ENCODE measurements around the gene WBP2NL. TPM values are rescaled to one million over a fixed set of nuclear protein-coding genes. Genes with fewer than 3 reads are reported as not detected.
A peak's percentile ranks its signal among the peaks of the same experiment; 100 is the strongest.

WBP2NL gene
- polyA plus RNA-seq, 1 donor from 2014 or later: 1.3 TPM

DNA sequence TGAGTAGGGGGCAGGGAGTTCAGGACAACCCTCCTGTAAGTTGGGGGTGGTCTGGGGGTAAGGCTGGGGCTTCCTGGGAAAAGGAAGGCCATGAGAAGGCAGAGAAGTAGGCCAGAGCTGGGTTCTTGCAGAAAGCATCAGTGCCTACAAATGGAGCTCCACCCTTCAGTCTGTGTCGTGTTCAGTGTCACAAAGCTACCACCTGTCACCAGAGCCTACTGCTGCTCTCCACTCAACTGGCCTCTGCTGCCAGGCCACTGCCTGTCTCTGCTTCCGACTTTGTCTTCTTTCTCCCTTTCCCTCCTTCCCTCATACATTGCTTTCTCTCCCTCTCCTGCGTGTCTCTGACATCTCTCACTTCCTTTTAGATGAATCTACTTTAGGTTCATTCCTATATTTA, 3.4 kb upstream of the WBP2NL start:
- H3K9me3 Mint-ChIP-seq: peaks cover 0 to 2% (median 0%) of the 10 kb centered on the region in 3 donors
- H3K27ac Mint-ChIP-seq: peak overlapping the region in 1 of 3 donors; percentile 47
- peaks cover 4 to 13% (median 12%) of the 10 kb centered on the region in 3 donors for H3K4me1 Mint-ChIP-seq
- peak overlapping the region in 2 of 4 donors; percentile 24 to 54 for H3K4me3 Mint-ChIP-seq
- H3K36me3 Mint-ChIP-seq: peaks cover 2% of the 10 kb centered on the region
- H3K27me3 Mint-ChIP-seq: peaks cover 2% of the 10 kb centered on the region

DNA sequence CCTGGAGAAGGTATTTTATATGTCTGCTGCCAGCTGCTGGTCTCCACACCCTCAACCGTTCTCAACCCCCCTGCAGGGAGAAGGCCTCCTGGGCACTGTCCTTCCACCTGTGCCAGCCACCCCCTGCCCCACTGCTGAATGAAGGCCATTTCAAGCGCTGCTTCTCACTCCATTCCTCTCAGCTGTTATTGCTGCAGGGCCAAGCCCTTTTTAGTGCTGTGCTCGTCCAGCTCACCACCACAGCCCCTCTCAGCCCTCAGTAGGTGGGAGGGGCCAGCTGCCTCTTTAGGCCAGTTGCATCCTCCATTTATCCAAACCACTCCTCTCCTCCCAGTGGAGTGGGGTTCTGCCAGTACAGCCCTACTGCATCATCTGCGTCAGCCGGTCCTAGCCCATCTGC, 1.8 kb upstream of the WBP2NL start:
- peaks cover 2% of the 10 kb centered on the region for H3K27me3 Mint-ChIP-seq
- H3K27ac Mint-ChIP-seq: peak overlapping the region in 1 of 3 donors; percentile 14
- peak overlapping the region in 1 of 4 donors; percentile 24 for H3K4me3 Mint-ChIP-seq
- H3K4me1 Mint-ChIP-seq: peaks cover 4 to 15% (median 13%) of the 10 kb centered on the region in 3 donors
- peaks cover 2% of the 10 kb centered on the region for H3K36me3 Mint-ChIP-seq
- H3K9me3 Mint-ChIP-seq: peaks cover 0 to 2% (median 0%) of the 10 kb centered on the region in 3 donors

GRCh38 chr22:42000466-42000865, 1.9 kb downstream of the WBP2NL start:
- peaks cover 4 to 16% (median 13%) of the 10 kb centered on the region in 3 donors for H3K4me1 Mint-ChIP-seq
- peak overlapping the region in 1 of 3 donors; percentile 59 for H3K27ac Mint-ChIP-seq
- H3K36me3 Mint-ChIP-seq: peaks cover 2% of the 10 kb centered on the region
- peaks cover 0 to 2% (median 1%) of the 10 kb centered on the region in 3 donors for H3K9me3 Mint-ChIP-seq
- peak overlapping the region in 2 of 4 donors; percentile 85 to 88 for H3K4me3 Mint-ChIP-seq
- H3K27me3 Mint-ChIP-seq: peaks cover 2% of the 10 kb centered on the region

- no peak overlapping the region for H3K27ac Mint-ChIP-seq
- peaks cover 2 to 5% (median 3%) of the 10 kb centered on the region in 3 donors for H3K9me3 Mint-ChIP-seq
- H3K27me3 Mint-ChIP-seq: peaks cover 2% of the 10 kb centered on the region
- H3K4me3 Mint-ChIP-seq: peak overlapping the region in 2 of 4 donors; percentile 25 to 64
- H3K36me3 Mint-ChIP-seq: peaks cover 2% of the 10 kb centered on the region
- peaks cover 4 to 16% (median 13%) of the 10 kb centered on the region in 3 donors for H3K4me1 Mint-ChIP-seq
Observed at GRCh38 chr22:42001121-42001520, 2.5 kb downstream of the WBP2NL start.

DNA sequence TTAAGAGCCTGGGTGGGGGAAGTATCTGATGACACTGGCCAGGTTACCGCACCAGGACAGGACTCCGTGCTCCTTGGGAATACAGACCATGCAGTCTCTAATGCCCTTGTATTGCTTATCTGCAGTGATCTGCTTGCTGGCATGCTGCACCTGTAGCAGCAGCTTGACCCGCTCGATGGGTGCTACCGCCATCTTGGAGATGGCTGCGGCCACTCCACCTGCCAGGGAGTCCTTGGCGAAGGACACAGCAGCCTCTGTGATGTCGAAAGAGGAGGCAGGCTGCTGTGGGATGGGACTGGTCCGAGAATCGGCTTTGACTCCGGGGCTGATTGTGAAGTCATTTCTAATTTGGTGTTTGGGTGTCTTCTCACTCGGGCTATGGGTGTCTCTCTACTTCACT, 3.1 kb downstream of the WBP2NL start:
- Mint-ChIP-seq H3K4me3 (no peak overlapping the region), H3K9me3 (peaks cover 2 to 5% (median 3%) of the 10 kb centered on the region in 3 donors), H3K4me1 (peaks cover 4 to 16% (median 13%) of the 10 kb centered on the region in 3 donors), H3K36me3 (peaks cover 2% of the 10 kb centered on the region), H3K27me3 (peaks cover 2% of the 10 kb centered on the region), H3K27ac (no peak overlapping the region)

DNA sequence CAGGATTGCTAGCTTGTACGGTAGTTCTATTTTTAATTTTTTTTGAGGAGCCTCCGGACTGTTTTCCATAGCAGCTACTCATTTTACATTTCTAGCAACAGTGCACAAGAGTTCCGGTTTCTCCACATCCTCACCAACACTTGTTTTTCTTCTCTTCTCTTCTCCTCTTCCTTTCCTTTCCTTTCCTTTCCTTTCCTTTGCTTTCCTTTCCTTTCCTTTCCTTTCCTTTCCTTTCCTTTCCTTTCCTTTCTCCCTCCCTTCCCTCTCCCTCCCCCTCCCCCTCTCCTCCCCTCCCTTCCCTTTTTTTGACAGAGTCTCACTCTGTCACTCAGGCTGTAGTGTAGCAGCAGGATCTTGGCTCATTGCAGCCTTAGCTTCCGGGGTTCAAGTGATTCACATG, 9.3 kb downstream of the WBP2NL start:
- Mint-ChIP-seq H3K27ac (no peak overlapping the region), H3K9me3 (peaks cover 5 to 14% (median 10%) of the 10 kb centered on the region in 3 donors), H3K27me3 (no peaks in the 10 kb centered on the region), H3K36me3 (peaks cover 5% of the 10 kb centered on the region), H3K4me3 (no peak overlapping the region), H3K4me1 (peaks cover 0 to 3% (median 0%) of the 10 kb centered on the region in 3 donors)

GRCh38 chr22:42010778-42011177, 12.2 kb downstream of the WBP2NL start:
- Mint-ChIP-seq H3K4me3 (peak overlapping the region in 1 of 4 donors; percentile 13), H3K36me3 (peaks cover 5% of the 10 kb centered on the region), H3K27me3 (no peaks in the 10 kb centered on the region), H3K9me3 (peaks cover 2 to 10% (median 10%) of the 10 kb centered on the region in 3 donors), H3K27ac (no peak overlapping the region), H3K4me1 (peaks cover 0 to 4% (median 3%) of the 10 kb centered on the region in 3 donors)

GRCh38 chr22:42013385-42013784, 14.8 kb downstream of the WBP2NL start:
- peaks cover 5% of the 10 kb centered on the region for H3K36me3 Mint-ChIP-seq
- peaks cover 2 to 10% (median 9%) of the 10 kb centered on the region in 3 donors for H3K9me3 Mint-ChIP-seq
- no peak overlapping the region for H3K27ac Mint-ChIP-seq
- peaks cover 0 to 4% (median 0%) of the 10 kb centered on the region in 3 donors for H3K4me1 Mint-ChIP-seq
- no peak overlapping the region for H3K4me3 Mint-ChIP-seq
- H3K27me3 Mint-ChIP-seq: no peaks in the 10 kb centered on the region

- Mint-ChIP-seq H3K36me3 (peaks cover 5% of the 10 kb centered on the region), H3K27me3 (no peaks in the 10 kb centered on the region)
Observed at GRCh38 chr22:42016111-42016510, 17.5 kb downstream of the WBP2NL start.

DNA sequence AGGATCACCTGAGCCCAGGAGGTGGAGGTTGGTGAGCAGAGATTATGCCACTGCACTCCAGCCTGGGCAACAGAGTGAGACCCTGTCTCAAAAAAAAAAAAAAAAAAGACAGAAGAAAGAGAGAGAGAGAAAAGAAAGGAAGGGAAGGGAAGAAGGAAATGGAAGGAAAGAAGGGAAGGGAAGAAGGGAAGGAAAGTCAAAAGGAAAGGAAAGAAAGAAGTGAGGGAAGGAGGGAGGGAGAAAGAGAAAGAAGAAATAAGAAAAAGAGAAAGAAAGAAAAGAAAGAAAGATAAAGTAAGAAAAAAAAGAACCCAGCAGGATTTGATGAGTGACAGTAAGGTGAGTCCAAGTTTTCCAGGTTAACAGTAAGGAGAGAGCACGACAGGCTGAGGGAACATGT, 19.6 kb downstream of the WBP2NL start:
- Mint-ChIP-seq H3K4me1 (peaks cover 9 to 16% (median 10%) of the 10 kb centered on the region in 3 donors), H3K36me3 (no peaks in the 10 kb centered on the region), H3K4me3 (no peak overlapping the region), H3K27ac (no peak overlapping the region), H3K9me3 (no peaks in the 10 kb centered on the region), H3K27me3 (no peaks in the 10 kb centered on the region)

More at GRCh38 chr22:42016111-42016510, 17.5 kb downstream of the WBP2NL start:
- H3K27ac Mint-ChIP-seq: no peak overlapping the region
- H3K4me1 Mint-ChIP-seq: peaks cover 0 to 4% (median 0%) of the 10 kb centered on the region in 3 donors
- no peak overlapping the region for H3K4me3 Mint-ChIP-seq
- peaks cover 0 to 2% (median 0%) of the 10 kb centered on the region in 3 donors for H3K9me3 Mint-ChIP-seq

DNA sequence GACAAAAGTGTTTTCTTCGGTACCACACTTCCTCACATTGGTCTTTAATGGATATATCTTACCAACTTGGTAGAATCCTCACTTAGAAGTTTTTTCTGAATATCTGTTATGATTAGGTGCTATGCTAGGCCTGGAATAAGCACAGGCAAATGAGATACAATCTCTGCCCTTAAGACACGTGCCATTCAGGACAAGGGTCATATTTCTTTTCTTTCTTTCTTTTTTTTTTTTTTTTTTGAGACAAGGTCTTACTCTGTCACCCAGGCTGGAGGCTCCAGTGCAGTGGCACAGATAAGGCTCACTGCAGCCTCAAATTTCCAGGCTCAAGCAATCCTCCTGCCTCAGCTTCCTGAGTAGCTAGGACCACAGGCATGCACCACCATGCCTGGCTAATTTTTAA, 23.0 kb downstream of the WBP2NL start:
- H3K36me3 Mint-ChIP-seq: no peaks in the 10 kb centered on the region
- peak overlapping the region in 1 of 4 donors; percentile 12 for H3K4me3 Mint-ChIP-seq
- peaks cover 10 to 18% (median 12%) of the 10 kb centered on the region in 3 donors for H3K4me1 Mint-ChIP-seq
- no peak overlapping the region for H3K27ac Mint-ChIP-seq
- peaks cover 0 to 2% (median 0%) of the 10 kb centered on the region in 3 donors for H3K9me3 Mint-ChIP-seq
- no peaks in the 10 kb centered on the region for H3K27me3 Mint-ChIP-seq

GRCh38 chr22:42022162-42022847, 23.7 kb downstream of the WBP2NL start:
- H3K27me3 Mint-ChIP-seq: no peaks in the 10 kb centered on the region
- H3K9me3 Mint-ChIP-seq: peaks cover 0 to 2% (median 0%) of the 10 kb centered on the region in 3 donors
- peak overlapping the region in 2 of 4 donors; percentile 61 to 72 for H3K4me3 Mint-ChIP-seq
- peaks cover 2% of the 10 kb centered on the region for H3K36me3 Mint-ChIP-seq
- peak overlapping the region; percentile 7 to 87 (median 59) for H3K27ac Mint-ChIP-seq
- H3K4me1 Mint-ChIP-seq: peaks cover 10 to 18% (median 12%) of the 10 kb centered on the region in 3 donors

DNA sequence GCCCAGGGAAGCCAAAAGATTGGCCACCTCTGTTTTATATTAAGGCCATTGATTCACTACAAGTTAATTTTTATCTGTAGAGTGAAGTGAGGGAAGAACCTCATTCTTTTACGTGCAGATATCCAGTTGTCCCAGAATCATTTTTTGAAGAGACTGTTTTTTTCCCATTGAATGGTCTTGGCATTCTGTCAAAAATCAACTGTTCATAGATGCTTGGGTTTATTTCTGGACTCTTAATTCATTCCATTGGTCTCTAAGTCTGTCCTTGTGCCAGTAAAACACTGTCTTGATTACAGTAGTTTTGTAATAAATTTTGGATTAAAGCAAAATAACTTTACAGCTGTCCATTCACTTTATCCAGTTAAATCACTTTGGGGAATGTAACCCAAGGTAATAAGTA, 26.8 kb downstream of the WBP2NL start:
- no peak overlapping the region for H3K27ac Mint-ChIP-seq
- H3K4me1 Mint-ChIP-seq: peaks cover 10 to 21% (median 12%) of the 10 kb centered on the region in 3 donors
- peaks cover 0 to 2% (median 0%) of the 10 kb centered on the region in 3 donors for H3K9me3 Mint-ChIP-seq
- no peak overlapping the region for H3K4me3 Mint-ChIP-seq
- no peaks in the 10 kb centered on the region for H3K27me3 Mint-ChIP-seq
- H3K36me3 Mint-ChIP-seq: peaks cover 4% of the 10 kb centered on the region

- Mint-ChIP-seq H3K36me3 (peaks cover 4% of the 10 kb centered on the region), H3K4me1 (peaks cover 19 to 28% (median 21%) of the 10 kb centered on the region in 3 donors), H3K27ac (no peak overlapping the region), H3K4me3 (no peak overlapping the region), H3K9me3 (peaks cover 0 to 2% (median 0%) of the 10 kb centered on the region in 3 donors), H3K27me3 (no peaks in the 10 kb centered on the region)
Observed at GRCh38 chr22:42026705-42027104, 28.1 kb downstream of the WBP2NL start.

Measured in IgD-negative memory B cell (primary cell).